GM12878 (cell line): Measurements from ENCODE around the gene N4BP2L2. TPM values are rescaled to one million over a fixed set of nuclear protein-coding genes. Genes with fewer than 3 reads are reported as not detected.

Experiments
- ATAC-seq: fragments of 200-7000 bp; cut with Tn5 transposase; 3 replicates; pipeline ENCODE4 v1.9.1; 2020; ENCODE audit warnings: mild to moderate bottlenecking, moderate library complexity
- BruUV-seq: library from RNA; stranded (reverse); fragments of 400-500 nt; replicated peaks from 2 replicates; lab custom pipeline; 2021; lab: Mats Ljungman, UMichigan
- CTCF ChIA-PET: fragments of 300-600 bp; sonication (Branson Sonifier 250); formaldehyde crosslinking; extraction: SDS; loops from one replicate; lab custom pipeline; 2021; ENCODE audit warnings: inconsistent platforms; lab: Yijun Ruan, JAX
- POLR2A ChIA-PET: fragments of 350-600 bp; formaldehyde crosslinking; extraction: SDS; loops from one replicate; lab custom pipeline; 2021; ENCODE audit warnings: inconsistent platforms; lab: Charles Lee
- RAD21 ChIA-PET: fragments of 300-600 bp; sonication (Branson Sonifier 250); formaldehyde crosslinking; loops from one replicate; lab custom pipeline; 2023; ENCODE audit warnings: antibody characterized with exemption; ENCODE audit not compliant: unreplicated experiment; lab: Charles Lee
- SMC1A ChIA-PET: fragments of 300-600 bp; sonication (Branson Sonifier 250); formaldehyde crosslinking; loops from one replicate; lab custom pipeline; 2023; ENCODE audit not compliant: unreplicated experiment, uncharacterized antibody; lab: Charles Lee
- DNase-seq: peaks from one replicate; pipeline ENCODE4 v3.0.0-alpha.2; 2011; ENCODE audit warnings: low read depth, low spot score
- FAIRE-seq: peaks from 3 replicates; lab custom pipeline; 2011; peaks lifted over from hg19 to GRCh38; lab: Jason Lieb, UNC
- H2AFZ ChIP-seq: 2 replicates; pipeline ENCODE4 v1.6.0; 2011; ENCODE audit warnings: low read depth, low read length, control low read depth; ENCODE audit not compliant: control insufficient read depth
- H3K27ac ChIP-seq: 2 replicates; pipeline ENCODE4 v1.5.1; 2011; ENCODE audit warnings: control low read depth; ENCODE audit not compliant: control insufficient read depth, insufficient read depth
- H3K27me3 ChIP-seq, 2 experiments: replicated peaks in 1 of 2; 2 replicates each; pipeline versions ENCODE4 v1.6.0 to v1.6.1; 2011; ENCODE audit warnings: low read length in 1 of 2; ENCODE audit not compliant: control insufficient read depth in 2 of 2, insufficient read depth in 2 of 2
- H3K36me3 ChIP-seq, 2 experiments: 2 replicates each; pipeline ENCODE4 v1.5.1; 2011; ENCODE audit warnings: low read length in 1 of 2; ENCODE audit not compliant: control insufficient read depth in 2 of 2, insufficient read depth in 2 of 2
- H3K4me1 ChIP-seq: 2 replicates; pipeline ENCODE4 v1.6.1; 2011; ENCODE audit warnings: mild to moderate bottlenecking, low read length, moderate library complexity, mixed read lengths; ENCODE audit not compliant: control insufficient read depth, insufficient read depth
- H3K4me2 ChIP-seq: 2 replicates; pipeline ENCODE4 v1.6.0; 2011; ENCODE audit warnings: control low read depth; ENCODE audit not compliant: control insufficient read depth, insufficient read depth
- H3K4me3 ChIP-seq: fragments of 200-600 bp; sonication (generic); 2 replicates; pipeline ENCODE4 v1.5.1; 2016
- H3K79me2 ChIP-seq: 2 replicates; pipeline ENCODE4 v1.6.0; 2011; ENCODE audit warnings: low read length; ENCODE audit not compliant: control insufficient read depth, insufficient read depth
- H3K9ac ChIP-seq: 2 replicates; pipeline ENCODE4 v1.8.0; 2011; ENCODE audit warnings: low read length, control low read depth, mixed read lengths; ENCODE audit not compliant: control insufficient read depth, insufficient read depth
- H3K9me3 ChIP-seq: replicated peaks from 3 replicates; pipeline ENCODE4 v1.5.1; 2011; ENCODE audit warnings: mild to moderate bottlenecking, low read length; ENCODE audit not compliant: control insufficient read depth, insufficient read depth
- H4K20me1 ChIP-seq: 2 replicates; pipeline ENCODE4 v1.6.0; 2011; ENCODE audit not compliant: control insufficient read depth, insufficient read depth
- JUND ChIP-seq: IDR thresholded peaks from 2 replicates; pipeline ENCODE4 v1.6.1; 2012; ENCODE audit warnings: low read depth, mild to moderate bottlenecking, low read length, improper control_type of control experiment, moderate library complexity
- NFIC ChIP-seq: IDR thresholded peaks from 2 replicates; pipeline ENCODE4 v1.6.1; 2012; ENCODE audit warnings: low read depth, mild to moderate bottlenecking, inconsistent platforms, low read length, moderate library complexity
- NR2F1 ChIP-seq: fragments of 450-650 bp; conservative IDR thresholded peaks from 2 replicates; pipeline ENCODE4 v1.6.1; 2017; ENCODE audit warnings: mild to moderate bottlenecking
- SUZ12 ChIP-seq: fragments of 200-600 bp; sonication (generic); IDR thresholded peaks from one replicate; pipeline ENCODE4 v1.6.1; 2018; ENCODE audit warnings: antibody characterized with exemption, mild to moderate bottlenecking; ENCODE audit not compliant: unreplicated experiment
- WGBS: methylation state at CpG from one replicate; pipeline ENCODE4 v1.1.6; 2016; ENCODE audit warnings: low lambda C conversion rate; ENCODE audit not compliant: insufficient replicate concordance, insufficient coverage; ENCODE audit errors: missing lambda C conversion rate; 5-methylcytosine and 5-hydroxymethylcytosine counted together
- in situ Hi-C: fragments of 300-500 bp; cut with MboI; formaldehyde crosslinking; loops from 9 replicates; pipeline ENCODE4 v1.14.3; 2018; ENCODE audit warnings: mixed read lengths
- intact Hi-C: fragments of 100-400 bp; cut with micrococcal nuclease; formaldehyde crosslinking; loops from one replicate; pipeline ENCODE4 v1.14.2; 2022; ENCODE audit not compliant: unreplicated experiment
- polyA plus RNA-seq, 11 experiments: library from polyadenylated mRNA; depleted of rRNA in 4 of 11; unstranded in 6 of 11; stranded (reverse) in 5 of 11; fragments of >200 nt; fragmentation: Nextera tagmentation in 4 of 11; fragmentation: Illumina TruSeq in 1 of 11; extraction: Ambion mirVana in 4 of 11; extraction: Trizol in 1 of 11; gene quantifications; 1 replicate in 1 of 11; 2 replicates in 10 of 11; pipeline versions ENCODE4 v1.2.1 to v1.2.3, GENCODE V29; 2011 to 2016; ENCODE audit warnings: inconsistent platforms in 2 of 11, missing spikeins in 2 of 11, low read depth in 1 of 11
- total RNA-seq, 4 experiments: library from RNA; depleted of rRNA in 3 of 4; stranded (reverse); fragments of >200 nt in 3 of 4; fragmentation: Illumina TruSeq in 1 of 4; extraction: Trizol in 1 of 4; gene quantifications; 2 replicates each; pipeline versions ENCODE4 v1.2.1 to v1.2.3, GENCODE V29; 2013 to 2021

N4BP2L2 gene
- total and polyA plus RNA-seq, 10 of the 15 experiments (the other 5 are each of a cell fraction or from before 2014, with no cell fraction given): 41.7 to 87.1 (median 61.2) TPM

- TF ChIP-seq NR2F1: no peak
- TF ChIP-seq JUND: no peak
These were observed 83.6 kb downstream of the N4BP2L2 start (continued) for GRCh38 chr13:32454886-32455593.

GRCh38 chr13:32453981-32454380 lies 84.6 kb downstream of the N4BP2L2 start:
- Histone ChIP-seq H4K20me1 (no peaks in the 10 kb centered on the region), H3K4me2 (no peak overlapping the region), H3K79me2 (no peaks in the 10 kb centered on the region), H3K4me1 (no peaks in the 10 kb centered on the region), H3K4me3 (no peak overlapping the region), H3K36me3 (no peaks in the 10 kb centered on the region), H3K27ac (no peak overlapping the region), H2AFZ (no peak overlapping the region), H3K9ac (no peak overlapping the region), H3K27me3 (no peaks in the 10 kb centered on the region), H3K9me3 (peaks cover 9% of the 10 kb centered on the region; the same call in 2 of the 3 replicates)
- in situ Hi-C loops (no loop called here), intact Hi-C loops (no loop called here)
- DNase-seq (no peak), ATAC-seq (no peak), FAIRE-seq (no peak)
- RAD21 ChIA-PET: no interaction called here
- SMC1A ChIA-PET: interaction anchor here (0.9 to 2.0 kb wide), 4 partner anchors 10 to 44 kb away, joined by 3 to 4 read pairs (median 4); no protein-coding TSS in a partner anchor
- CTCF ChIA-PET: interaction anchor here (1.1 to 1.7 kb wide), 2 partner anchors 9 to 25 kb away, joined by 3 to 4 read pairs; no protein-coding TSS in a partner anchor
- TF ChIP-seq SUZ12 (no peak), NFIC (no peak)
- POLR2A ChIA-PET: no interaction called here
- no TSS peak for BruUV-seq
- WGBS: 0% methylated on average over 1 of the region's 1 CpG
